NCI-H526 (cell line): ENCODE results near the gene PODXL.
A peak's percentile ranks its signal among the peaks of the same experiment; 100 is the strongest.
"Not testable (repeated sequence)": the region's sequence is repeated elsewhere in the genome, so short reads cannot be mapped to it uniquely, and the experiment has no call there.

Experiments used
- DNase-seq, 2 experiments: peaks; one replicate each; lab custom pipeline; 2025; lab: John Stamatoyannopoulos, UW

PODXL gene

DNA sequence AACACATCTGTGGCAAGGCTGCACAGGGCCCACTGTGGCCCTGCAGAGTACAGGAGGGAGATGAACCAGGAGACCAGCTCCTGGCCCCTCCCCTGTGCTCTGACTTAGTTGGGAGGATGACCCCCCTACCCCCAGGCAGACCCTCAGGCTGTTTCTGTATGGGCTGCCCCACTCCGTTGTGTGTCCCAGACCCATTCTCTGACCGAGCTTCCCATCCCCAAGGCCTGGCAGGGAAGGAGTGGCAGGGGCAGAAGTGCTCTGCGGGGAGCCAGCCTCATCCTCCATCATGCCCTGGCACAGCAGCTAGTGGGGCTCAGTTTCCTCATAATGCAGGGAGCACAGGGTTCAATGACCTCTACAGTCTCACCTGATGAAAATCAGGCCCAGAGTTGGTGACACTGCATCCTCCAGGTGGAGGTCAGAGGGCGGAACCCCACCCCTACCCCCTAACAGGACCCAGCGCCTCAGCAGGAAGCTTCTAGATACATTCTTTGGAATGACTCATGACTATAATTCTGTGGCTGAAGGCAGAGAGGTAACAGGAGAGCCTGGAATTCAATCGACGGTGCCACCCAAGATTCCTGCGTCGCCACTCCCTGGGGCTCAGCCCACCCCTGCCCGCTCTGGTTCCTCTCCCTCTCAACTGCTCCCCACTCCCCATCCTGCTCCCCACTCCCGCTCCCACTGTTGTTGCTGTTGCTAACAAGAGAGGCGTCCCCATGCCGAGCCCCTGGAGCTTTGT lies 18.2 kb downstream of the PODXL start:
- no peak for DNase-seq

DNA sequence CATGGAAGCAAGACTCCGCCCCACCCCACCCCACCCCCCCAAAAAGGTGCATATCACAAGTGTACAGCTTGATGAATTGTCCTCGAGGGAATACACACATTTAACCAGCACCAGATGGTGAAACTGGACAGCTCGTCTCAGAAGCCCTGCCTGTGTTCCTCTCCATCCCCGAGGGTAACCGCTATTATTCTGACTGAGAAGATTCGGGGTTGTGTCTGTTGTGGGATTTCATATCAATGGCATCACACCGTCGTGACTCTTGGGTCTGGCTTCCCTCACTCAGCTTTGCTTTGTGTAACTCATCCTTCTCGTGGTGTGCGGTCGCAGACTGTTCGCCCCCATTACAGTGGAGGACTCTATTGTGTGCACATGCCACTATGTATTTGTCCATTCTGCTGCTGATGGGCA lies 18.9 kb downstream of the PODXL start:
- no peak for DNase-seq

DNA sequence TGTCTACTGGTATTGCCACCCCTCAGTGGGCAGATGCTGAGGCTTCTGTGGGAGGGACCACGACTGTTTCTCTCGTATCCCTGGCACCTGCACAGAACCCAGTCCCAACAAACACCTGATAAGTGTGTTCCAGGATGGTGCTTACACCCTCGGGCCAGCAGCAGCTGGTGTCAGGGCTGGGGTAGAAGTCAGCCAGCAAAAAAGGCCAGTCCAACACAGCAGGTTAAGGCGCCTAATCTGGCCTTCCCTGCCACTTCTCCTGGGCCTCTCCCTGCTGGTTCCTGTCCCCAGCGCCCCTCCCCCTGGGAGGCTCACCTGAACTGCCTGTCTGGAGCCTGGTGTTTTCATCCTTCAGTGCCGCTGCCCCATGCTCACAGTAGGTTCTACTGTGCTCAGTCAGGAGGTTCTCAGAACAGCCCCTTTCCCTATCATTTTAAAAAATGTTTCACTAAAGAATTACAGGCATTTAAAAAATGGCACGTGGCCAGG lies 20.0 kb downstream of the PODXL start:
- no peak for DNase-seq

DNA sequence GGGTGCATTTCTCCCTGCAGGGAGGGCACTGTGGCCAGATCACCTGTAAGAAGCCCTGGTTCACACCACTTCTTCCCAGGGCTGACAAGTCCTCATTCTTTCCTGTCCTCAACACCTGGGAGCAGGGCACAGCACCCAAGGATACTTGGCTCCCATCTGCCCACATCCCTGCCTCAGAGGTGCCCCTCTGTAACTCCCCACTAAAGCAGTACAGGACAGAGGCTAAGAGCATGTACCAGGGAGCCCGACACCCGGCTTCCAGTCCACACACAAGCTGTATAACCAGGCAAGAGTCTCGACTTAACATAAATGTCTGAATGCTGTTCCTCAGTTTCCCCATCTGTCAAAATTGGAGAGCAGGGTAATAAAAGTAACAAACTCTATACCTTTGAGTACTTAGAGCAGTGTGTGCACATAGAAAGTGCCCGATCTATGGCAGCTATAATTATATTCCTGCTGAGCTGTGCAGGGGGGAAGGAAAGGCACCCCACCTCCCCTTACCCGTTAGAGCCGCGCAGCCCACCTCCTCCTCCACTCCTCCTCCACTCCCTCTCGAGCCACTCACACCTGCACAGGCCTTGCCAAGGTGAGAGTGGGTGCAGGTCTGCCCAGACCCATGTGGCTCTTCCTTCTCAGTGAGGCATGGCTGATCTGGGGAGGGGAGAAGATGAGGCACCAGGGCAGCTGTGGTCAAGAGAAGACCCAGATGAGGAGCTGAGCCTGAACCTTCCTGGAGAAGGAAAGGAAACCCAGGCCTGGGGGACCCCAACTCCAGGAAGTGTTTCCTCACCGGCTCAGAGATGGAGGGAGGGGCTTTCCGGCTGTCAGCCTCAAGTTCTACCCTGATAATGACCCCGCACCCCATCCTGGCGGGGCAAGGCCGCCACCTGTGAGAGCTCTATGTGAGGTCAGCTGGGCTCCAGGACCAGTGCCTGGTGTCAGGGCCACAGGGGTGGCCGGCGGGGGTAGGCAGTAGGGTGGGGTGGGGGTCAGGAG lies 22.6 kb downstream of the PODXL start:
- DNase-seq: no peak

DNA sequence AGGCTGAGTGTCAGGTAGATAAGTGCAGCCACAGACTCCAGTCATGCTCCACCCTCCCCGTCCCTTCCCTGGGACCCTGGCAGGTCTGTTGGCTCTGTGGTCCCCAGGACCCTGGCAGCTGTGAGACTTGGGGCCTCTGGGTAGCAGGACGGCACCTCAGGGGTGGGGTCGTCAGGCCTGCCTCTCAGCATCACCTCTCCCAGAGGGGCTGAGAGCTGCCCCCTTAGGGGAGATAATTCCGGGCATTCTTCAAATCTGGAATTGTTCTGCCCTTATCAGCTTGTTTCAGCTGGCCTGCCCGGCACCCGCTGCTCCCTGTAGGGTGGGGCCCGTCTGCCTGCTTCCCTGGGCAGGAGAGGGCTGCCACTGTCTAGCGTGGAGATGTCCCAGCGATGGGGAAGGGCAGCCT lies 23.3 kb downstream of the PODXL start:
- DNase-seq: no peak

DNA sequence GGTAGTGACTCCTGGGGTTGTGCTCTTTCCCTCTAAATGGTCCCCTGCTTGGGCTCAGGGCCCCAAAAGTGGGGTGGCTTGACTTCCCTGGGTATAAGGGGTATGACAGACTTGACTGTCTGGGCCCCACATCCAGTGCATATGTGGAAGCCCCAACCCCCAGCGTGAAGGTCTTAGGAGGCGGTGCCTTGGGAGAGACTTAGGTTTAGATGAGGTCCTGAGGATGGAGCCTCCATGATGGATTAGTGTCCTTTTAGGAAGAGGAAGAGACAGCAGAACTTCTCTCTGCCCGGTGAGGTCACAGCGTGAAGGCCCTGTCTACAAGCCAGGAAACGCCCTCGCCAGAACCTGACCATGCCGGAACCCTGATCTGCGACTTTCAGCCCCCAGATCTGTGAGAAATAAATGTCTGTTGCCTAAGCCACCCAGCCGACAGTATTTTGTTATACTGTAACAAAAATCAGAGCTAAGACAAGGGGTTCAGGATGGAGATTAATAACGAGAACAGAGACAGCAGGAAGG lies 23.8 kb downstream of the PODXL start:
- no peak for DNase-seq

DNA sequence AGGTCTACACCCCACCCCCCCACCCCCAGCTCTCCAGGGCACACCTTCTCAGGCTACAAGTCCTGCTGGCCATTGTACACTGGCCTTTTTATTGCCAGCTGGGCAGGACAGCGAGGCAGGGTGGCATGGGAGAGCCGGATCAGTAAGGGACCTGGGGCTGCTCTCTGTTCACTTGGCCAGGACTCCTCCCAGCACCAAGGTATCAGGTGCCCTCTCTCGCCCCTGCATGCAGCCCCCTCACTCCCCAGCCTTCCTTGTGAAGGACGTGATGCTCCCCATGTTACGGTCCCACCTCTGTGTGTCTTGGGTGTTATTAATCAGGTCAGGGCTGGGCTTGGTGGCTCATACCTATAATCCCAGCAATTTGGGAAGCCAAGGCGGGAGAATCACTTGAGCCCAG lies 26.3 kb downstream of the PODXL start:
- DNase-seq: no peak

DNA sequence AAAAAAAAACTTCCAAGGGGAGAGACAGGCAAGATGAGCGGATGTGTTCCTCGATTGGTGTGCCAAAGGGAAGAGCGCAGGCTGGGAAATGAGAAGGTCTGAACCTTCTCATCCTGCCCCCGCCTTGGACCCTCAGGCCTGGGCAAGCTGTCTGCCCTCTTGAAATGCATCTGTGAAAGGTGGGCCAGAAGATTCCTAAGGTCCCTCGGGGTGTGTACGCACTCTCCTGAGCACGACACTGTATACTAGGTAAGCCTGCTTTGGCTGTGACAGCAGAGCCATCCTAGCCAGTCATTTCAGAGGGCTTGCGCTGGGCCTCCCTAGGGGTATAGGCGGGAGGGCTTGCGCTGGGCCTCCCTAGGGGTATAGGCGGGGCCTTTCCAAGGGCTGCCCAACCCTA lies 26.8 kb downstream of the PODXL start:
- DNase-seq: no peak

DNA sequence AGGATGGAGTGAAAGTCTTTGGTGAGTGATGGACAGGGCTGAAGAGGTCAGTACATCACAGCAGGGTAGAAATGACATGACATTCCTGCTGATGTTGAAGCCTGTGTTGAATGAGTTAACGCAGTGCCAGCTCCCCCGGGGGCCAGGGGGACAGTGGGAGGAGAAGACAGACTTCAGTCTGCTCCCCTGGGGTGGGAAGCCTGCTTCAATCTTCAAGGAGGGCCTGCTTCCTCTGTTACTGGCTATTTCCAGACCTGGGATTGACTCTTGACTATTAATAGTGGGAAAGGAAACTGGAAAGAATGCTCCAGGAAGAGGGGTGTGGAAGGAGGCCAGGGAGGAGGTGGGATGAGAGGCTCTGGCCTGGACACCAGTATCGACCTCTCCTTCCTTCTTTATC lies 27.2 kb downstream of the PODXL start:
- no peak for DNase-seq

DNA sequence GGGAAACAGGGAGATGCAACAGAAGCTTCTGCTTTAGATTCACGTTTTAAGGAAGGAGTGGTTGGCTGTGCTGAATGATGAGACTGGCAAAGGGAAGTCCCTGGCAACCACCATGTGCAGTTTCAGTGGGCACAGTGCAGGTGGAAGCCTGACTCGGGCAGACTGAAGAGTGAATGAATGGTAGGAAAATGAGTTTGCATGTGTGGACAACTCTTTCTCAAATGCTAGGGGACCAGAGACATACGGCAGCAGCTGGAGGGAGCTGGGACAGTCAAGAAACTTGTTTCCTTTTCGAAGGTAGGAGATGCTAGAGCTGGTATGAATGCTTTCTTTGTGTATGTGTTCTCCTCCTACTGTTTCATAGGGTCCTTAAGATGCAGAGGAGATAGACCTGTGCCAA lies 29.0 kb downstream of the PODXL start:
- DNase-seq: no peak

DNA sequence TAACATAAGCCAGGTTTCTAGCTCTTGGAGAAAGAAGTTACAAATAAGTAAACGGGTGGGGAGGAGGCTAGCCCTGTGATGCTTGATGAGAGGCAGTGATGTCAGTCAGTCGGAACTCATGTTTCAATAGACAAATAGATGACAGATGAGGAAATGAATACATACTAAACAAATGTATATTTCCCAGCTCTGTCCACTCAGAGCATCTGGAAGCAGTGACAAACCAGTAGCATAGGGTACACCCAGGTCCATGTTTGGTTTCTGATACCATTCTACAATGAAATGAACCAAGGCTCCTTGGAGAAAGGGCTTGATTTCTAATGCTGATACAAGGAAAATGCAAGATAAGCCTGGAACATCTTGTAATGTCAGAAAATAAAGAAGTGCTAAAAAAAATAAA lies 30.6 kb downstream of the PODXL start:
- no peak for DNase-seq

DNA sequence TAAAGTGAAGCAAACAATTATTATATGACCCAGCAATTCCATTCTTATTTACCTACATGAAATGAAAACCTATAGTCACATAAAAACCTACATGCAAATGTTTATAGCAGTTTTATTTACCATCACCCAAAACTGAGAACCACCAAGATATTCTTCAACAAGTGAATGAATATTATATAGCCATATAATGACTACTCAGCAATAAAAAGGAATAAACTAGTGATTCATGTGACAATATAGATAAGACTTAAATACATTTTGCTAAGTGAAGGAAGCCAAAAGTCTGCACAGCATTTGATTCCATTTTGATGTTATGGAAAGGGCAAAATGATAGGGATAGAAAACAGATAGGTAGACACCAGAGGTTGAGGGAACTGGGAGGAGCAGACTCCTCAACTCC lies 31.7 kb downstream of the PODXL start:
- peak in 1 of 2 experiments; percentile 19 for DNase-seq

DNA sequence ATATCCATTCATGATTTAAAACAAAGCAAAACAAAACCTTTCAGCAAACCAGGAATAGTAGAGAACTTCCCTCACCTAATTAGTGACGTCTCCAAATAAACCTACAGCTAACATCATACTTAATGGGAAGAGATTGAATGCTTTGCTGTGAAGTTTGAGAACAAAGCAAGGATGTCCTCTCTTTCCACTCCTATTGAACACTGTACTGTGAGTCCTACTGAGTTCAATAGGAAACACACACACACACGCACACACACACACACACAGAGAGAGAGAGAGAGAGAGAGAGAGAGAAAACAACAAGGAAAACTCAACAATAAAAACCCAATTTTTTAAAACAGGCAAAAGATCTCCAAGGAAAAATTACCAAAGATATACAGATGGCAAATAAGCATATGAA lies 32.3 kb downstream of the PODXL start:
- no peak for DNase-seq

DNA sequence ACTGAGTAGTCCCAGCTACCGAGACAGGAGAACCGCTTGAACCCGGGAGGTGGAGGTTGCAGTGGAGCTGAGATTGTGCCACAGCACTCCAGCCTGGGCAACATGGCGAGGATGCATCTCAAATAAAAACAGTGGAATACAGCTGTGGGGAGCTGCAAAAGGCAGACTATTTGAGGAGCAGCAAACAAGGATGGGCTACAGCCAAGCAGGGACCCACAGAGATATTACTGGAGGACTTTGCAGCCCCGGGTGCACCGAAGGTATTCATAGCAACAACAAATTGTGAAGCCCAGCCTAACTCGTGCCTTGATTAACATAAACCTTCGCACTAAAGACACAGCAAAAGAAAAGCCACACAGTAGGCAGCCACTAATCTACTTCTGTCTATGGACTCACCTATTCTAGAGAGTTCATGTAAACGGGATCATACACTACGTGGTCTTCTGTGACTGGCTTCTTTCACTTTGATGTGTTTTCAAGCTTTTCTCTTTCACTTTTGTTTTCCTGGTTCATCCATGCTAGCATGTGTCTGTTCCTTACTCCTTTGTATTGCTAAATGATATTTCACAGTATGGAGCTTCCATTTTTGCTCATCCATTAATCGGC lies 34.0 kb downstream of the PODXL start:
- DNase-seq: no peak

DNA sequence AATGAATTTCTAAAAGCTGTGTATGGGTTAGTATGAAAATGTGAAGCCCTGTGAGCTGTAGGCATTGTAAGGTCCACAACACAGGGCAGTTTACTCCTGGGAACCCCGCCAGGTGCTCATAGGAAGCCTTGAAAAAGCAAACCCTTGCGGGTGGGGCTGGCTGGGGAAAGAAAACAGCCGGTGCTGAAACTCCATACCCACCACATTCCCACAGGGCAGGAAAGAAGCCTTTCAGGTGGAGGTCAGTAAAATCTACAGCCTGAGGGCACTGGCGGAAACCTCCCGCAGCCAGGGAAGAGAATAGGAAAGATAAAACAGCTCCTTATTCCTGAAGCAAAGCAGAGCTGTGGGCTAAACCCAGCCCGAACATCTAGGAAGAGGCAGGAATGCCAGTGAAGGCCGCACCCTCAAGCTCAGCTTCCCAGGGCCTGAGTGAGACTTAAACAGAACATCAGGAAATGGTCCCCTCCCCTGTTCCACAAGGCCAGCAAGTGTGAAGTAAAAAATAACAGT lies 34.7 kb downstream of the PODXL start:
- DNase-seq: no peak

DNA sequence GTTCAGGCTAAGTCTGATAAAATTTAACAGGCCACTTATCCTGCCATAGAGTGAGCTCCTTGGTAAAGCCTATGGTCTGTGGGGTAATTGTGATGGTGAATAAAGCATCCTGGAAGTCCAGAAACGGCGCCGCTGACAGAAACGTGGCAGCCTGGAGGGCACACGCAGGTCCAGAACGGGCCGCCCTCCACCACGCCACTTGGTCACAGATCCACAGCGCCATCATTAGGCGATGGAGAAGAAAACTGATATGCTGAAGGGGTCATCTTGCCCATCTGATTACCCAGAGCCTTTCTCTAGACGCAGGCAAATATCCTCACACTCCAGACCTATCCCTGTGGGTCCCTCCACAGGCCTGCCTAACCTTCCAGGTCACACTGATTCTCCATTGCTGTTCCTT lies 37.8 kb downstream of the PODXL start:
- DNase-seq: no peak

DNA sequence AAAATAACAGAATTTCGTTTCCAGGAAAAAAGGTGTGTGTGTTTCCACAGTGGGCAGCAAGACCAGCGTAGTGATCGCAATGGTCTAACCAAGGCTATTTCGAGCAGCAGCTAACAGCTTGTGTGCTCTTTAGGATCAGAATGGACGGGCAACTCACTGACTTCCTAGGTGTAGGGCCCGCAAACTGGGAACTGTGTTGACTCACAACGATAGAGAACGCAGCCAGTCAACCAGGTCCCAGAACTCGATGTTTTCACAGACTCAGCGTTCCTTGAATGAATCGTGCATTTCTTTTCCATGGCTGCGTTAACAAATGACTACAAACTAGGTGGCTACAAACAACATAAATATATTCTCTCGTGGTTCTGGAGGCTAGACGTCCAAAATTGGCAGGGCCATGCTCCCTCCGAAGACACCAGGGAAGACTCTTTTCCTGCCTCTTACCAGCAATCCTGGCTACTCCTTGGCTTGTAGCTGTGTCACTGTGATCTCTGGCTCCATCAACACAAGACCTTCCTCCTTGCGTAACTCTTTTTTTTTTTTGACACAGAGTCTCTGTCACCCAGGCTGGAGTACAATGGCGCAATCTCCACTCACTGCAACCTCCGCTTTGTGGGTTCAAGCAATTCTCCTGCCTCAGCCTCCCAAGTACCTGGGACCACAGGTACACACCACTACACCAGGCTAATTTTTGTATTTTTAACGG lies 39.1 kb downstream of the PODXL start:
- no peak for DNase-seq

DNA sequence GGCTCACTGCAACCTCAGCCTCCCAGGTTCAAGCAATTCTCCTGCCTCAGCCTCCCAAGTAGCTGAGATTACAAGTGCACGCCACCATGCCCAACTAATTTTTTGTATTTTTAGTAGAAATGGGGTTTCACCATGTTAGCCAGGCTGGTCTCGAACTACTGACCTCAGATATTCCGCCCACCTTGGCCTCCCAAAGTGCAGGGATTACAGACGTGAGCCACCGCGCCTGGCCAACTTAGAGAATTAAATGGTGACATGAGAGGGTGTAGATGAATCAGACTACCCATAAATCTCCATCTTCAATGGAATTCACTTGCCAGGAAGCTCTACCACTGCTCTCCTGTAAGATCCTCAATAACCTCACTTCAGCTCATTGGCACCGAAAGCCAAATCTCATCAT lies 41.0 kb downstream of the PODXL start:
- not testable (repeated sequence) for DNase-seq

DNA sequence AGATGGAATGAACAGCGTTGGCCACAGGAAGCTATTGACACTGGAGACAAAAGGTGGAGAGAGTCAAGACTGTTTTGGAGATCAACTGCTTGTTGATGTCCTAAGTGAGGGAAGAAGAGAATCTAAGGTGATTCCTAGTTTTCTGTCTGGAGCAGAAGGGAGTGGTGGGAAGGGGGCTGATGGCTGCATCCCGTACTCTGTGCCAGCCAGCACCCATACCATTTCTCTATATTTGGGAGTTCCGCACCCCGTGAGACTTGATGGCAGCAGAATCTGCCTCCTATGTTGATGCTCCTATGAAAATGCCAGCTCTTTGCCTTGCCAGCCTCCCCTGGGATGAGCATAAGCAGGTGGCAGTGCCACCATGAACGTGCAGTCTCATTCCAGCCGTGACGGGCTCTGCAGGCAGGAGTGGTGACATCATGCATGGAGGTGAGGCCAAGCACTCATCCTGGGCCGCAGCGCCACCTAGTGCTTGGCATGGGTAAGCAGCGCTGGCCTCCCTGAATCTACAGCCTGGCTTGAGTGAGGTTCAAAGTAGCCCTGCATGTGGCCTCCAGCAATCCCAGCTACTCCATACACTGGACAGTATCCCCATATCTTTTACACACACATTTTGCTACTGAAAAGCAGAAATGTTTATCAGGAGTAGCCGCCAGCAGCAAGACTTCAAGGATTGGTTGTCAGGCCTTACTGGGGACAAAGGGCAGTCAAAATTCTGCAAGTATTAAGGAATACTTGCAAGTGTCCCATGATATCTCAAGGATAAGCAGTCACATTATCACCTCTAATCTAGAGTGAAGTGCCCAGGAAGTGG lies 43.0 kb downstream of the PODXL start:
- DNase-seq: peak; percentile 61 to 93

DNA sequence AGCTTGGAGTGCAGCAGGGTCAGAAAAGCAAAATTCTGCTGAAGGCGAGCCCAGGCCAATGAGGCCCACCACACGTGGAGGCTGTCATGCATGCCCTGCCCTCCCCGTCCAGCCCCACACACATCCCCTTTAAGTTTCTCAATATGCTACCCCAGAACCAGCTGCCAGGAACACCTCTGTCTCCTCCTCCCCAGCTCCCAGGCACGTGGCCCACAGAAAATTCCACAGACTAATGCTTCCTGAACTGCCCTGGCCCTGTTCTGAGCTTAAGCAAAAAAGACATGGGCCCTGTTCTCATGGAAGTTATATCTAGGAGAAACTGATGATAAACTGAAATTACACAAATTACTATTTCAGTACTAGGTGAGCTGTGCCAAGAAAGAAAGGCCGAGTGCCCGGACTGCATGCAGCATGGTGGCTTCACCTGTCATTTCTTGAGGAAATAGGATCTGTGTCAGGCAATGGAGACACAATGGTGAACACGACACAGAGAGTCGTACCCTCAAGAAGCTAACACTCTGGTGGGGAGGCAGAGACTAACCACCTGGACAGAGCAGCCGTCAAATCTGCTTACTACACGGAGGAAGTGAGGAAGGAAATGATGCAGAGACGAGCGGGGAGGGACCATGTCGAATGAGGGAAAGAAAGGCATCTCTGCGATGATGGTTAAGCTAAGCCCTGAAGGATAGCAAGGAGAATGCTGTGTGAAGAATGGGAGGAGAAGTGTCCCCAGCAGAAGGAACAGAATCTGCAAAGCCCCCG lies 44.5 kb downstream of the PODXL start:
- no peak for DNase-seq
